WTC11 (cell line): ENCODE data around the gene GMPR2. TPM values are rescaled to one million over a fixed set of nuclear protein-coding genes. Genes with fewer than 3 reads are reported as not detected.

Experiments used
- ATAC-seq: fragments of 200-7000 bp; cut with Tn5 transposase; 2 replicates; pipeline ENCODE4 v1.10.0; 2021; ENCODE audit warnings: mild to moderate bottlenecking, moderate library complexity
- CTCF ChIA-PET: fragments of 300-600 bp; sonication (Branson Sonifier 250); formaldehyde crosslinking; loops from one replicate; lab custom pipeline; 2021; ENCODE audit warnings: antibody characterized with exemption; lab: Charles Lee
- POLR2A ChIA-PET: fragments of 350-600 bp; sonication (Branson Sonifier 250); formaldehyde crosslinking; loops from one replicate; lab custom pipeline; 2021; ENCODE audit warnings: antibody characterized with exemption; lab: Charles Lee
- DNase-seq: peaks from one replicate; pipeline ENCODE4 v3.0.0; 2021; ENCODE audit warnings: low spot score
- H3K27ac Mint-ChIP-seq: 2 replicates; pipeline ENCODE4 v1.8.0; 2021; ENCODE audit warnings: mixed read lengths
- H3K27me3 Mint-ChIP-seq: 2 replicates; pipeline ENCODE4 v1.8.0; 2021; ENCODE audit warnings: low read depth, mild to moderate bottlenecking, moderate library complexity, mixed read lengths
- H3K36me3 Mint-ChIP-seq: 2 replicates; pipeline ENCODE4 v1.8.0; 2021; ENCODE audit warnings: mixed read lengths
- H3K4me1 Mint-ChIP-seq: 2 replicates; pipeline ENCODE4 v1.8.0; 2022; ENCODE audit warnings: mixed read lengths
- H3K4me3 Mint-ChIP-seq: 2 replicates; pipeline ENCODE4 v1.8.0; 2021; ENCODE audit warnings: mild to moderate bottlenecking, moderate library complexity, mixed read lengths
- H3K9me3 Mint-ChIP-seq: 2 replicates; pipeline ENCODE4 v1.8.0; 2021; ENCODE audit warnings: mixed read lengths
- AFF4 ChIP-seq: sonication (generic); formaldehyde crosslinking; IDR thresholded peaks from 2 replicates; pipeline ENCODE4 v1.8.1; 2023; ENCODE audit warnings: mild to moderate bottlenecking, missing genetic modification reagents, borderline replicate concordance
- E2F4 ChIP-seq: sonication (generic); formaldehyde crosslinking; IDR thresholded peaks from 2 replicates; pipeline ENCODE4 v1.8.1; 2022; ENCODE audit warnings: low read depth, mild to moderate bottlenecking, moderate library complexity, missing genetic modification reagents, borderline replicate concordance
- IRF2 ChIP-seq: sonication (generic); formaldehyde crosslinking; IDR thresholded peaks from 2 replicates; pipeline ENCODE4 v1.8.0; 2022; ENCODE audit warnings: low read depth, missing genetic modification reagents, borderline replicate concordance
- MYBL2 ChIP-seq: sonication (generic); formaldehyde crosslinking; IDR thresholded peaks from 2 replicates; pipeline ENCODE4 v1.8.1; 2023; ENCODE audit warnings: mild to moderate bottlenecking, moderate library complexity, missing genetic modification reagents
- NFATC4 ChIP-seq: fragments of 250-450 bp; sonication (Bioruptor Pico); IDR thresholded peaks from 2 replicates; pipeline ENCODE4 v1.9.0; 2021; ENCODE audit warnings: mild to moderate bottlenecking
- NR1H2 ChIP-seq: sonication (generic); formaldehyde crosslinking; IDR thresholded peaks from 2 replicates; pipeline ENCODE4 v1.9.0; 2021; ENCODE audit warnings: mild to moderate bottlenecking, moderate library complexity, missing genetic modification reagents
- SMAD3 ChIP-seq: sonication (generic); formaldehyde crosslinking; IDR thresholded peaks from 2 replicates; pipeline ENCODE4 v1.8.0; 2022; ENCODE audit warnings: missing genetic modification reagents, mild to moderate bottlenecking, borderline replicate concordance
- SOX15 ChIP-seq: fragments of 250-450 bp; sonication (Bioruptor Pico); IDR thresholded peaks from 2 replicates; pipeline ENCODE4 v1.9.0; 2021; ENCODE audit warnings: mild to moderate bottlenecking
- SP1 ChIP-seq: sonication (generic); formaldehyde crosslinking; conservative IDR thresholded peaks from 2 replicates; pipeline ENCODE4 v1.8.1; 2022; ENCODE audit warnings: missing genetic modification reagents
- STAT6 ChIP-seq: sonication (generic); formaldehyde crosslinking; conservative IDR thresholded peaks from 2 replicates; pipeline ENCODE4 v1.8.1; 2023; ENCODE audit warnings: mild to moderate bottlenecking, low read depth, missing genetic modification reagents, moderate library complexity
- TEAD1 ChIP-seq: sonication (generic); formaldehyde crosslinking; IDR thresholded peaks from 2 replicates; pipeline ENCODE4 v1.8.0; 2022; ENCODE audit warnings: mild to moderate bottlenecking, missing genetic modification reagents
- ZMAT4 ChIP-seq: fragments of 250-450 bp; sonication (Bioruptor Pico); IDR thresholded peaks from 2 replicates; pipeline ENCODE4 v1.9.0; 2021; ENCODE audit warnings: mild to moderate bottlenecking
- ZNF317 ChIP-seq: sonication (generic); formaldehyde crosslinking; IDR thresholded peaks from 2 replicates; pipeline ENCODE4 v1.8.1; 2023; ENCODE audit warnings: low read depth, mild to moderate bottlenecking, moderate library complexity, missing genetic modification reagents, borderline replicate concordance
- total RNA-seq: library from RNA; stranded (reverse); gene quantifications from 3 replicates; pipeline ENCODE4 v1.2.3, GENCODE V29; 2021
- TF ChIP-seq, protein P1 (sequence below): sonication (generic); formaldehyde crosslinking; IDR thresholded peaks from 2 replicates; pipeline ENCODE4 v1.8.0; 2022; ENCODE audit warnings: mild to moderate bottlenecking, missing genetic modification reagents
- TF ChIP-seq, protein P2 (sequence below): sonication (generic); formaldehyde crosslinking; IDR thresholded peaks from 2 replicates; pipeline ENCODE4 v1.8.0; 2022; ENCODE audit warnings: mild to moderate bottlenecking, missing genetic modification reagents
- TF ChIP-seq, protein P3 (sequence below): sonication (generic); formaldehyde crosslinking; IDR thresholded peaks from 2 replicates; pipeline ENCODE4 v1.8.1; 2022; ENCODE audit warnings: mild to moderate bottlenecking, missing genetic modification reagents, moderate library complexity, borderline replicate concordance
- TF ChIP-seq, protein P4 (sequence below): fragments of 250-450 bp; sonication (Bioruptor Pico); IDR thresholded peaks from 2 replicates; pipeline ENCODE4 v1.8.0; 2021; ENCODE audit warnings: mild to moderate bottlenecking

The GMPR2 gene
- total RNA-seq, 1 experiment from 2014 or later, result 82.3 TPM

DNA sequence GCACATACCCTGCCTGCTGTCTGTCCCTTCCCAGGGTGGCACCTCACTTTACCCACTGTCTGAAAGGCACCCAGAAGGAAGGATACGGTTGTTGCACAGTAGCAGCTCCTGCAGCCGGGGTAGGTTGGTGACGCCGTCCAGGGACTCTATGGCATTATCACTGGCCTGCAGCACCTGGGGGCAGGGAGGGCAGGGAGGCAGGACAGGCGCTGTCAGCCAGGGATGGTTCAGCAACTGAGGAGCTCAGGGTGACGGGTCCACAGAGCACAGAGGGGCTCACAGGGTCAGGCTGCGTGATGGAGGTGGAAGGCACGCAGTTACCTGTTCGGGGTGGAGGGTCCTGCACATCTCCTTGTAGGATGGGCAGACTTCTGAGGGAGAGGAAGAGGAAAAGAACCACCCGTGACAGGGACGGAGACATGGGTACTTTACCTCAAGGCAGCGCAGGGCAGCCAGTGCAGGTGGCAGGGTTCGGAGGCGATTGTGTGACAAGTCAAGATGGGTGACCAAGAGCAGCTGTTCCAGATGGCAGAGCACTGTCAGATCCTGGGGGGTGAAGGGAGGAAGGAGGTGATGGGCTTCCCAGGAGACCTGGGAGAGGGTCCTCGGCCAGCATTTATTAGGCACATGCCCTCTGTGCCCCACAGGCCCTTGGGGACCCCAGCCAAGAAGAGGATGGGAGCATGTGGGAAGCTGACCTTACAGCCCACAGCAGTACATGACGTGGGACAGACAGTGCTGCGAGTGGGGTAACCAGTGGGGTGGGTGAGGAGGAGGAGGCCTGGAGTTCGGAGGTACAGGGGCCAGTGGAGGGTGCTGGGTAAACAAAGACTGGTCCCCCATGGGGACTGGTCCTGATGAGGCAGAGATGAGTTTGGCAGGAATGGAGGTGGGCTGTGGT lies 33.9 kb downstream of the GMPR2 start (continued):
- TF ChIP-seq STAT6 (CRISPR knock-in tag) (no peak), SOX15 (CRISPR knock-in tag) (no peak), NR1H2 (CRISPR knock-in tag) (no peak), ZNF317 (CRISPR knock-in tag) (no peak)
- TF ChIP-seq, protein P1, sequence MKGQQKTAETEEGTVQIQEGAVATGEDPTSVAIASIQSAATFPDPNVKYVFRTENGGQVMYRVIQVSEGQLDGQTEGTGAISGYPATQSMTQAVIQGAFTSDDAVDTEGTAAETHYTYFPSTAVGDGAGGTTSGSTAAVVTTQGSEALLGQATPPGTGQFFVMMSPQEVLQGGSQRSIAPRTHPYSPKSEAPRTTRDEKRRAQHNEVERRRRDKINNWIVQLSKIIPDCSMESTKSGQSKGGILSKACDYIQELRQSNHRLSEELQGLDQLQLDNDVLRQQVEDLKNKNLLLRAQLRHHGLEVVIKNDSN (CRISPR knock-in tag), result no peak

- H3K27ac Mint-ChIP-seq, result no peak overlapping the region
- POLR2A ChIA-PET, result no interaction called here
- CTCF ChIA-PET, result interaction anchor here (0.6 to 5.8 kb wide), 3 partner anchors 25 to 131 kb away, joined by 4 to 30 read pairs (median 12); partner anchors contain the start of genes CIDEB, NYNRIN and TINF2
- peaks cover 4% of the 10 kb centered on the region; the same call in 1 of the 2 replicates for H3K36me3 Mint-ChIP-seq
- H3K4me3 Mint-ChIP-seq, result no peak overlapping the region
- no peaks in the 10 kb centered on the region for H3K27me3 Mint-ChIP-seq
- no peaks in the 10 kb centered on the region for H3K9me3 Mint-ChIP-seq
- TF ChIP-seq, protein P2, sequence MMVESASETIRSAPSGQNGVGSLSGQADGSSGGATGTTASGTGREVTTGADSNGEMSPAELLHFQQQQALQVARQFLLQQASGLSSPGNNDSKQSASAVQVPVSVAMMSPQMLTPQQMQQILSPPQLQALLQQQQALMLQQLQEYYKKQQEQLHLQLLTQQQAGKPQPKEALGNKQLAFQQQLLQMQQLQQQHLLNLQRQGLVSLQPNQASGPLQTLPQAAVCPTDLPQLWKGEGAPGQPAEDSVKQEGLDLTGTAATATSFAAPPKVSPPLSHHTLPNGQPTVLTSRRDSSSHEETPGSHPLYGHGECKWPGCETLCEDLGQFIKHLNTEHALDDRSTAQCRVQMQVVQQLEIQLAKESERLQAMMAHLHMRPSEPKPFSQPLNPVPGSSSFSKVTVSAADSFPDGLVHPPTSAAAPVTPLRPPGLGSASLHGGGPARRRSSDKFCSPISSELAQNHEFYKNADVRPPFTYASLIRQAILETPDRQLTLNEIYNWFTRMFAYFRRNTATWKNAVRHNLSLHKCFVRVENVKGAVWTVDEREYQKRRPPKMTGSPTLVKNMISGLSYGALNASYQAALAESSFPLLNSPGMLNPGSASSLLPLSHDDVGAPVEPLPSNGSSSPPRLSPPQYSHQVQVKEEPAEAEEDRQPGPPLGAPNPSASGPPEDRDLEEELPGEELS, result no peak
- TF ChIP-seq TEAD1 (CRISPR knock-in tag) (no peak), MYBL2 (no peak)
- peaks cover 9% of the 10 kb centered on the region for H3K4me1 Mint-ChIP-seq
- ATAC-seq (no peak), DNase-seq (no peak)
These were observed 34.8 kb downstream of the GMPR2 start for GRCh38 chr14:24267516-24267915.

DNA sequence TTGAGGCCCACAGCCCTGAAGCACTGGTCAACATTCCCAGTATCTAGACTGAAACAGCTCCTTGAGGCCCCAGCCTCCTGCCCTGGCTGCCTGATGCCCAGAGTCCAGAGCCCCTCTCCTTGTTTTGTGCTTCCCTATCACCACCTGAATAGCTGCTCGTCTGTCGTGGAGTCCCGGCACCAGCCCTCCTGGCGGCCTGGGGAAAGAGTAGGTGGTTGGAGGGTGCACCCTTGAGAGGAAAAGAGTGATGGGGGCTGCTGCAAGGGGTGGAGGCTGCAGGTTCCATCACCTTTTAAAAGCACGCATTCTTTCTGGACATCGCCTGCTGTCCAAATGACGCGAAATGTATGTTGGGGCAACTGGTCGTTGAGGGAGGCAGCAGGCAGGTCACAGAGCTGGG lies 35.5 kb downstream of the GMPR2 start:
- ChIA-PET CTCF (interaction anchor here (0.6 to 5.8 kb wide), 2 partner anchors 40 to 131 kb away, joined by 4 to 30 read pairs; partner anchors contain the start of genes CIDEB and NYNRIN), POLR2A (no interaction called here)
- DNase-seq (no peak), ATAC-seq (no peak)
- Mint-ChIP-seq H3K4me3 (no peak overlapping the region), H3K27me3 (no peaks in the 10 kb centered on the region), H3K9me3 (no peaks in the 10 kb centered on the region), H3K4me1 (peaks cover 10% of the 10 kb centered on the region), H3K36me3 (peaks cover 4% of the 10 kb centered on the region; the same call in 1 of the 2 replicates), H3K27ac (no peak overlapping the region)
- TF ChIP-seq IRF2 (CRISPR knock-in tag), result no peak
- no peak for TF ChIP-seq AFF4
- no peak for TF ChIP-seq MYBL2
- no peak for TF ChIP-seq NFATC4 (CRISPR knock-in tag)
- TF ChIP-seq, protein P3, sequence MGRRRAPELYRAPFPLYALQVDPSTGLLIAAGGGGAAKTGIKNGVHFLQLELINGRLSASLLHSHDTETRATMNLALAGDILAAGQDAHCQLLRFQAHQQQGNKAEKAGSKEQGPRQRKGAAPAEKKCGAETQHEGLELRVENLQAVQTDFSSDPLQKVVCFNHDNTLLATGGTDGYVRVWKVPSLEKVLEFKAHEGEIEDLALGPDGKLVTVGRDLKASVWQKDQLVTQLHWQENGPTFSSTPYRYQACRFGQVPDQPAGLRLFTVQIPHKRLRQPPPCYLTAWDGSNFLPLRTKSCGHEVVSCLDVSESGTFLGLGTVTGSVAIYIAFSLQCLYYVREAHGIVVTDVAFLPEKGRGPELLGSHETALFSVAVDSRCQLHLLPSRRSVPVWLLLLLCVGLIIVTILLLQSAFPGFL (CRISPR knock-in tag), result no peak
- no peak for TF ChIP-seq ZMAT4 (CRISPR knock-in tag)
- TF ChIP-seq, protein P4, sequence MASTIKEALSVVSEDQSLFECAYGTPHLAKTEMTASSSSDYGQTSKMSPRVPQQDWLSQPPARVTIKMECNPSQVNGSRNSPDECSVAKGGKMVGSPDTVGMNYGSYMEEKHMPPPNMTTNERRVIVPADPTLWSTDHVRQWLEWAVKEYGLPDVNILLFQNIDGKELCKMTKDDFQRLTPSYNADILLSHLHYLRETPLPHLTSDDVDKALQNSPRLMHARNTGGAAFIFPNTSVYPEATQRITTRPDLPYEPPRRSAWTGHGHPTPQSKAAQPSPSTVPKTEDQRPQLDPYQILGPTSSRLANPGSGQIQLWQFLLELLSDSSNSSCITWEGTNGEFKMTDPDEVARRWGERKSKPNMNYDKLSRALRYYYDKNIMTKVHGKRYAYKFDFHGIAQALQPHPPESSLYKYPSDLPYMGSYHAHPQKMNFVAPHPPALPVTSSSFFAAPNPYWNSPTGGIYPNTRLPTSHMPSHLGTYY (CRISPR knock-in tag), result no peak
- no peak for TF ChIP-seq E2F4 (CRISPR knock-in tag)
- no peak for TF ChIP-seq SP1 (CRISPR knock-in tag)
- no peak for TF ChIP-seq SMAD3
